CD14-positive monocyte (primary cell): ENCODE measurements around the gene OLFML1. TPM values are rescaled to one million over a fixed set of nuclear protein-coding genes. Genes with fewer than 3 reads are reported as not detected.
A peak's percentile ranks its signal among the peaks of the same experiment; 100 is the strongest.
"Not testable (repeated sequence)": the region's sequence is repeated elsewhere in the genome, so short reads cannot be mapped to it uniquely, and the experiment has no call there.

Experiments used
- DNase-seq, 3 donors: peaks; one replicate each; pipeline ENCODE4 v3.0.0-alpha.2; 2011 to 2022
- H2AFZ ChIP-seq: 2 replicates; pipeline ENCODE4 v1.6.0; 2012; ENCODE audit warnings: mild to moderate bottlenecking, low read depth, low read length, inconsistent platforms; ENCODE audit not compliant: insufficient read depth, poor library complexity, severe bottlenecking
- H3K27ac ChIP-seq, 2 donors: 1 replicate in 1 of 2; 2 replicates in 1 of 2; pipeline ENCODE4 v1.5.1; 2012 to 2013; ENCODE audit warnings: low read length in 2 of 2, control low read depth in 1 of 2, inconsistent platforms in 1 of 2, low read depth in 1 of 2, mild to moderate bottlenecking in 1 of 2
- H3K27me3 ChIP-seq, 2 donors: one replicate each; pipeline versions ENCODE4 v1.6.0 to v1.6.1; 2011 to 2013; ENCODE audit warnings: low read length in 2 of 2; ENCODE audit not compliant: control insufficient read depth in 2 of 2, insufficient read depth in 2 of 2
- H3K36me3 ChIP-seq, 2 donors: replicated peaks in 1 of 2; 1 replicate in 1 of 2; 2 replicates in 1 of 2; pipeline versions ENCODE4 v1.5.1 to v1.6.1; 2012 to 2013; ENCODE audit warnings: low read length in 2 of 2, control low read depth in 1 of 2, inconsistent platforms in 1 of 2, mild to moderate bottlenecking in 1 of 2; ENCODE audit not compliant: insufficient read depth in 2 of 2, control insufficient read depth in 1 of 2
- H3K4me1 ChIP-seq, 2 donors: 1 replicate in 1 of 2; 2 replicates in 1 of 2; pipeline versions ENCODE4 v1.5.1 to v1.6.1; 2012 to 2013; ENCODE audit warnings: low read length in 2 of 2, control low read depth in 1 of 2, inconsistent platforms in 1 of 2, mild to moderate bottlenecking in 1 of 2, moderate library complexity in 1 of 2; ENCODE audit not compliant: insufficient read depth in 2 of 2, control insufficient read depth in 1 of 2
- H3K4me2 ChIP-seq: replicated peaks from 2 replicates; pipeline ENCODE3; 2012; ENCODE audit warnings: low read length, moderate library complexity, mild to moderate bottlenecking; ENCODE audit not compliant: poor library complexity, severe bottlenecking; ENCODE audit errors: extremely low read depth
- H3K4me3 ChIP-seq, 3 experiments: fragments of 200-600 bp in 1 of 3; sonication (generic) in 1 of 3; replicated peaks in 1 of 3; 1 replicate in 2 of 3; 2 replicates in 1 of 3; pipeline ENCODE4 v1.5.1; 2011 to 2013; ENCODE audit warnings: low read length in 3 of 3, mild to moderate bottlenecking in 3 of 3, control low read depth in 2 of 3, low read depth in 2 of 3, inconsistent platforms in 1 of 3, moderate library complexity in 1 of 3
- H3K79me2 ChIP-seq: 2 replicates; pipeline ENCODE4 v1.6.0; 2012; ENCODE audit warnings: mild to moderate bottlenecking, control low read depth, inconsistent platforms, low read length, moderate library complexity; ENCODE audit not compliant: insufficient read depth
- H3K9ac ChIP-seq: 2 replicates; pipeline ENCODE4 v1.6.0; 2017; ENCODE audit warnings: low read length, mild to moderate bottlenecking; ENCODE audit not compliant: insufficient read depth, poor library complexity, severe bottlenecking
- H3K9me3 ChIP-seq, 2 donors: replicated peaks in 1 of 2; 1 replicate in 1 of 2; 2 replicates in 1 of 2; pipeline versions ENCODE4 v1.5.1 to v1.6.1; 2012 to 2013; ENCODE audit warnings: low read length in 2 of 2, control low read depth in 1 of 2; ENCODE audit not compliant: control insufficient read depth in 1 of 2, insufficient read depth in 1 of 2
- H4K20me1 ChIP-seq: 2 replicates; pipeline ENCODE4 v1.6.0; 2012; ENCODE audit warnings: mild to moderate bottlenecking, low read length, control low read depth, moderate library complexity; ENCODE audit not compliant: insufficient read depth
- H3K27ac Mint-ChIP-seq, 7 donors: one replicate each; pipeline ENCODE4 v1.8.0; 2020; ENCODE audit warnings: mild to moderate bottlenecking in 7 of 7, mixed read lengths in 7 of 7, moderate library complexity in 6 of 7, inconsistent platforms in 2 of 7
- H3K27me3 Mint-ChIP-seq, 3 donors: one replicate each; pipeline ENCODE4 v1.8.0; 2021 to 2022; ENCODE audit warnings: low read depth in 3 of 3, mild to moderate bottlenecking in 3 of 3, mixed read lengths in 3 of 3, moderate library complexity in 3 of 3, inconsistent platforms in 1 of 3
- H3K36me3 Mint-ChIP-seq, 2 donors: one replicate each; pipeline ENCODE4 v1.8.0; 2020; ENCODE audit warnings: mixed read lengths in 2 of 2, inconsistent platforms in 1 of 2, mild to moderate bottlenecking in 1 of 2
- H3K4me1 Mint-ChIP-seq: one replicate; pipeline ENCODE4 v1.8.0; 2020; ENCODE audit warnings: mild to moderate bottlenecking, mixed read lengths
- H3K4me3 Mint-ChIP-seq, 2 donors: one replicate each; pipeline ENCODE4 v1.8.0; 2020; ENCODE audit warnings: mild to moderate bottlenecking in 2 of 2, mixed read lengths in 2 of 2, moderate library complexity in 1 of 2
- H3K9me3 Mint-ChIP-seq, 7 donors: one replicate each; pipeline ENCODE4 v1.8.0; 2020 to 2022; ENCODE audit warnings: mixed read lengths in 7 of 7, mild to moderate bottlenecking in 6 of 7, moderate library complexity in 6 of 7, inconsistent platforms in 2 of 7
- WGBS: methylation state at CpG from one replicate; pipeline ENCODE4 v1.1.5; 2013; ENCODE audit warnings: missing lambda C conversion rate; ENCODE audit not compliant: insufficient coverage; 5-methylcytosine and 5-hydroxymethylcytosine counted together
- intact Hi-C, 2 donors: fragments of 100-400 bp; cut with micrococcal nuclease; formaldehyde crosslinking; loops; one replicate each; pipeline versions ENCODE4 v1.15.0 to v1.15.1; 2023
- polyA plus RNA-seq, 3 donors: library from polyadenylated mRNA; depleted of rRNA in 1 of 3; unstranded in 2 of 3; stranded (reverse) in 1 of 3; fragments of 300-500 nt in 2 of 3; fragments of >200 nt in 1 of 3; fragmentation: Illumina TruSeq in 2 of 3; gene quantifications; 1 replicate in 2 of 3; 2 replicates in 1 of 3; pipeline ENCODE4 v1.2.3, GENCODE V29; 2012 to 2021
- TF ChIP-seq, protein P1 (sequence below): fragments of 200-600 bp; IDR thresholded peaks from one replicate; pipeline ENCODE4 v1.8.0; 2022; ENCODE audit warnings: antibody characterized with exemption, mild to moderate bottlenecking

The OLFML1 gene
- polyA plus RNA-seq, 3 donors = 0.11 to 0.17 TPM; not detected in 1

DNA sequence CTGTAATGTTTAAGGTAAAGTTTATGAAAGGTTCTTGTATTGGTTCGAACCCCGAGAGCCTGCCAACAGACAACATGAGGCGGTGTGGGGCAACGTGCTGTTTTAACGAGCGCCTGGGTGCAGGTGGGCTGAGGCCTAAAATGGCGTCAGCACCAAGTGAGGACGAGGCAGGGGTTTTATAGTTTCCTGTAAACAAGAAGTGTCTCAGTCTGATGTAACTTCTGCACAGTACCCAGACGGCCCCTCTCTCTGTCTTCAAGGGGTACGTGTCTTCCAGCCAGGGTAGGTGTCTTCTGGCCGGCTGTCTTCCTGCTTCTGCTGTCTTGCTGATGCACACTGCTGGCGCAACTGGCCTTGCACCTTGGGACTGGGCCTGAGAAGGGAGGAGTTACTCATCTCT lies 31.2 kb downstream of the OLFML1 start:
- Mint-ChIP-seq H3K27ac (peak overlapping the region in 1 of 7 donors; percentile 13), H3K4me3 (peak overlapping the region in 1 of 2 donors; percentile 25), H3K9me3 (peaks cover 0 to 8% (median 0%) of the 10 kb centered on the region in 7 donors), H3K36me3 (peaks cover 11 to 28% of the 10 kb centered on the region in 2 donors), H3K27me3 (peaks cover 0 to 6% (median 5%) of the 10 kb centered on the region in 3 donors), H3K4me1 (peaks cover 53% of the 10 kb centered on the region)
- H3K36me3 ChIP-seq = no peaks in the 10 kb centered on the region
- H3K79me2 ChIP-seq = peaks cover 65% of the 10 kb centered on the region
- H4K20me1 ChIP-seq = peaks cover 37% of the 10 kb centered on the region
- DNase-seq = peak in 2 of 3 donors; percentile 10 to 17
- H2AFZ ChIP-seq = no peak overlapping the region
- no peak overlapping the region for H3K27ac ChIP-seq
- no peaks in the 10 kb centered on the region for H3K9me3 ChIP-seq
- TF ChIP-seq, protein P1, sequence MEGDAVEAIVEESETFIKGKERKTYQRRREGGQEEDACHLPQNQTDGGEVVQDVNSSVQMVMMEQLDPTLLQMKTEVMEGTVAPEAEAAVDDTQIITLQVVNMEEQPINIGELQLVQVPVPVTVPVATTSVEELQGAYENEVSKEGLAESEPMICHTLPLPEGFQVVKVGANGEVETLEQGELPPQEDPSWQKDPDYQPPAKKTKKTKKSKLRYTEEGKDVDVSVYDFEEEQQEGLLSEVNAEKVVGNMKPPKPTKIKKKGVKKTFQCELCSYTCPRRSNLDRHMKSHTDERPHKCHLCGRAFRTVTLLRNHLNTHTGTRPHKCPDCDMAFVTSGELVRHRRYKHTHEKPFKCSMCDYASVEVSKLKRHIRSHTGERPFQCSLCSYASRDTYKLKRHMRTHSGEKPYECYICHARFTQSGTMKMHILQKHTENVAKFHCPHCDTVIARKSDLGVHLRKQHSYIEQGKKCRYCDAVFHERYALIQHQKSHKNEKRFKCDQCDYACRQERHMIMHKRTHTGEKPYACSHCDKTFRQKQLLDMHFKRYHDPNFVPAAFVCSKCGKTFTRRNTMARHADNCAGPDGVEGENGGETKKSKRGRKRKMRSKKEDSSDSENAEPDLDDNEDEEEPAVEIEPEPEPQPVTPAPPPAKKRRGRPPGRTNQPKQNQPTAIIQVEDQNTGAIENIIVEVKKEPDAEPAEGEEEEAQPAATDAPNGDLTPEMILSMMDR = no peak
- peaks cover 66 to 75% of the 10 kb centered on the region in 2 donors for H3K4me1 ChIP-seq
- no peaks in the 10 kb centered on the region for H3K27me3 ChIP-seq
- intact Hi-C loops = loop anchor here (10.0 kb wide), 3 partner anchors 58 to 78 kb away; no protein-coding TSS in a partner anchor
- no peak overlapping the region for H3K4me3 ChIP-seq
- H3K9ac ChIP-seq = no peak overlapping the region
- 69% methylated on average over 12 of the region's 12 CpGs for WGBS
- no peak overlapping the region for H3K4me2 ChIP-seq

DNA sequence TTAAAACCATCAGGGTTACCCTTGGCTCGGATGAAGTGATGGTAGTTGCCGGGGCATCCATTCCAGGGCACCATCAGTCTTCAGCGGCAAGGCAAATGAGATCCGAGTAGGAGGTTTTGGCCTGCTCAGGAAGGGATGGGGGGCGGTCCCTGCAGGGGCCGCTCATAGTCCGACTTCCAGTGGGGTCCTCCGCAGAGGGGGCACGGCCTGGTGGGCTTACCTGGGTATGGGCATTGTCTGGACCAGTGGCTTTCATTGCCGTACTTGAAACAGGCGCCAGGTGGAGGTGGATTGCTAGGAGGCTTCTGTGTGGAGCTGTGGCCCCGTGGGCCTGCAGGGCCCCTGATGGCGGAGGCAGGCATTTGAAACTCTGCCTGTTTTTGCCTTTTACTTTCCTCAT lies 32.4 kb downstream of the OLFML1 start:
- not testable (repeated sequence) for H3K9me3 Mint-ChIP-seq, H3K9me3 ChIP-seq, H3K27ac Mint-ChIP-seq, H3K9ac ChIP-seq, H3K36me3 ChIP-seq, H3K4me3 ChIP-seq, H3K27ac ChIP-seq, H3K27me3 ChIP-seq, DNase-seq, H3K4me3 Mint-ChIP-seq, H3K27me3 Mint-ChIP-seq, H2AFZ ChIP-seq, H3K4me2 ChIP-seq
- intact Hi-C loops = loop anchor here (10.0 kb wide), 3 partner anchors 57 to 77 kb away; no protein-coding TSS in a partner anchor
- peaks cover 75% of the 10 kb centered on the region for H3K79me2 ChIP-seq
- peaks cover 66 to 75% of the 10 kb centered on the region in 2 donors for H3K4me1 ChIP-seq
- 97% methylated on average over 12 of the region's 13 CpGs for WGBS
- peaks cover 41% of the 10 kb centered on the region for H3K4me1 Mint-ChIP-seq
- H3K36me3 Mint-ChIP-seq = peaks cover 11 to 26% of the 10 kb centered on the region in 2 donors
- H4K20me1 ChIP-seq = peaks cover 48% of the 10 kb centered on the region
